ENCODE measurements around the gene CLEC18A.

CLEC18A gene

GRCh38 chr16:69924041-69924775 lies 26.9 kb upstream of the CLEC18A start:
- H3K4me3 Mint-ChIP-seq, result no peak overlapping the region
- no peak overlapping the region for H3K27ac Mint-ChIP-seq
- no peaks in the 10 kb centered on the region for H3K9me3 Mint-ChIP-seq
- peaks cover 89% of the 10 kb centered on the region for H3K36me3 Mint-ChIP-seq (ENCODE audit: low read depth)
- intact Hi-C loops (cut with micrococcal nuclease), result no loop called here
- no peaks in the 10 kb centered on the region for H3K27me3 Mint-ChIP-seq
- no peaks in the 10 kb centered on the region for H3K4me1 Mint-ChIP-seq (ENCODE audit: low read depth)

GRCh38 chr16:69924777-69925191 lies 26.4 kb upstream of the CLEC18A start:
- intact Hi-C loops (cut with micrococcal nuclease), result no loop called here
- H3K9me3 Mint-ChIP-seq, result no peaks in the 10 kb centered on the region
- no peak overlapping the region for H3K4me3 Mint-ChIP-seq
- H3K27me3 Mint-ChIP-seq, result no peaks in the 10 kb centered on the region
- H3K4me1 Mint-ChIP-seq (ENCODE audit: low read depth), result no peaks in the 10 kb centered on the region
- H3K27ac Mint-ChIP-seq, result no peak overlapping the region
- H3K36me3 Mint-ChIP-seq (ENCODE audit: low read depth), result peaks cover 89% of the 10 kb centered on the region

GRCh38 chr16:69925311-69925710 lies 25.8 kb upstream of the CLEC18A start:
- intact Hi-C loops (cut with micrococcal nuclease), result no loop called here
- Mint-ChIP-seq H3K4me3 (no peak overlapping the region), H3K4me1 (ENCODE audit: low read depth) (no peaks in the 10 kb centered on the region), H3K27ac (no peak overlapping the region), H3K27me3 (no peaks in the 10 kb centered on the region), H3K36me3 (ENCODE audit: low read depth) (peaks cover 89% of the 10 kb centered on the region), H3K9me3 (no peaks in the 10 kb centered on the region)

- no peaks in the 10 kb centered on the region for H3K27me3 Mint-ChIP-seq
- no peak overlapping the region for H3K4me3 Mint-ChIP-seq
- no peaks in the 10 kb centered on the region for H3K9me3 Mint-ChIP-seq
- intact Hi-C loops (cut with micrococcal nuclease), result no loop called here
- H3K4me1 Mint-ChIP-seq (ENCODE audit: low read depth), result no peaks in the 10 kb centered on the region
- peaks cover 89% of the 10 kb centered on the region for H3K36me3 Mint-ChIP-seq (ENCODE audit: low read depth)
- H3K27ac Mint-ChIP-seq, result no peak overlapping the region
Observed at GRCh38 chr16:69926241-69926640, 24.9 kb upstream of the CLEC18A start.

- Mint-ChIP-seq H3K36me3 (ENCODE audit: low read depth) (peaks cover 89% of the 10 kb centered on the region), H3K4me1 (ENCODE audit: low read depth) (no peaks in the 10 kb centered on the region), H3K9me3 (no peaks in the 10 kb centered on the region), H3K27me3 (no peaks in the 10 kb centered on the region), H3K4me3 (no peak overlapping the region), H3K27ac (no peak overlapping the region)
- intact Hi-C loops (cut with micrococcal nuclease), result no loop called here
Observed at GRCh38 chr16:69927056-69927757, 23.9 kb upstream of the CLEC18A start.

GRCh38 chr16:69928856-69929400 lies 22.2 kb upstream of the CLEC18A start:
- Mint-ChIP-seq H3K4me1 (ENCODE audit: low read depth) (no peaks in the 10 kb centered on the region), H3K9me3 (no peaks in the 10 kb centered on the region), H3K27ac (no peak overlapping the region), H3K27me3 (no peaks in the 10 kb centered on the region), H3K4me3 (no peak overlapping the region), H3K36me3 (ENCODE audit: low read depth) (peaks cover 92% of the 10 kb centered on the region)
- intact Hi-C loops (cut with micrococcal nuclease), result no loop called here

GRCh38 chr16:69929480-69929879 lies 21.7 kb upstream of the CLEC18A start:
- Mint-ChIP-seq H3K36me3 (ENCODE audit: low read depth) (peaks cover 94% of the 10 kb centered on the region), H3K27ac (no peak overlapping the region), H3K4me1 (ENCODE audit: low read depth) (no peaks in the 10 kb centered on the region), H3K4me3 (no peak overlapping the region), H3K27me3 (no peaks in the 10 kb centered on the region), H3K9me3 (no peaks in the 10 kb centered on the region)
- intact Hi-C loops (cut with micrococcal nuclease), result no loop called here

- H3K4me3 Mint-ChIP-seq, result no peak overlapping the region
- H3K27ac Mint-ChIP-seq, result no peak overlapping the region
- no peaks in the 10 kb centered on the region for H3K4me1 Mint-ChIP-seq (ENCODE audit: low read depth)
- intact Hi-C loops (cut with micrococcal nuclease), result loop anchor here (10.0 kb wide), 1 partner anchor 135 kb away; no protein-coding TSS in a partner anchor
- H3K9me3 Mint-ChIP-seq, result no peaks in the 10 kb centered on the region
- H3K36me3 Mint-ChIP-seq (ENCODE audit: low read depth), result peaks cover 94% of the 10 kb centered on the region
- H3K27me3 Mint-ChIP-seq, result no peaks in the 10 kb centered on the region
Observed at GRCh38 chr16:69930117-69930776, 20.9 kb upstream of the CLEC18A start.

GRCh38 chr16:69931631-69932030 lies 19.5 kb upstream of the CLEC18A start:
- intact Hi-C loops (cut with micrococcal nuclease), result loop anchor here (10.0 kb wide), 1 partner anchor 137 kb away; no protein-coding TSS in a partner anchor

GRCh38 chr16:69932228-69932627 lies 18.9 kb upstream of the CLEC18A start:
- peaks cover 94% of the 10 kb centered on the region for H3K36me3 Mint-ChIP-seq (ENCODE audit: low read depth)
- intact Hi-C loops (cut with micrococcal nuclease), result loop anchor here (10.0 kb wide), 1 partner anchor 137 kb away; no protein-coding TSS in a partner anchor

More at GRCh38 chr16:69931631-69932030, 19.5 kb upstream of the CLEC18A start:
- Mint-ChIP-seq H3K27me3 (no peaks in the 10 kb centered on the region), H3K36me3 (ENCODE audit: low read depth) (peaks cover 94% of the 10 kb centered on the region), H3K4me1 (ENCODE audit: low read depth) (no peaks in the 10 kb centered on the region), H3K4me3 (no peak overlapping the region), H3K27ac (no peak overlapping the region), H3K9me3 (no peaks in the 10 kb centered on the region)

GRCh38 chr16:69932691-69933392 lies 18.3 kb upstream of the CLEC18A start:
- no peaks in the 10 kb centered on the region for H3K9me3 Mint-ChIP-seq
- intact Hi-C loops (cut with micrococcal nuclease), result loop anchor here (10.0 kb wide), 1 partner anchor 138 kb away; no protein-coding TSS in a partner anchor
- no peaks in the 10 kb centered on the region for H3K4me1 Mint-ChIP-seq (ENCODE audit: low read depth)
- H3K36me3 Mint-ChIP-seq (ENCODE audit: low read depth), result peaks cover 99% of the 10 kb centered on the region
- no peaks in the 10 kb centered on the region for H3K27me3 Mint-ChIP-seq
- no peak overlapping the region for H3K4me3 Mint-ChIP-seq
- H3K27ac Mint-ChIP-seq, result no peak overlapping the region

More at GRCh38 chr16:69932228-69932627, 18.9 kb upstream of the CLEC18A start:
- H3K4me3 Mint-ChIP-seq, result no peak overlapping the region
- no peak overlapping the region for H3K27ac Mint-ChIP-seq
- no peaks in the 10 kb centered on the region for H3K4me1 Mint-ChIP-seq (ENCODE audit: low read depth)
- H3K27me3 Mint-ChIP-seq, result no peaks in the 10 kb centered on the region
- no peaks in the 10 kb centered on the region for H3K9me3 Mint-ChIP-seq

GRCh38 chr16:69934044-69934443 lies 17.1 kb upstream of the CLEC18A start:
- Mint-ChIP-seq H3K36me3 (ENCODE audit: low read depth) (peaks cover 100% of the 10 kb centered on the region), H3K9me3 (no peaks in the 10 kb centered on the region), H3K4me3 (no peak overlapping the region), H3K27me3 (no peaks in the 10 kb centered on the region), H3K4me1 (ENCODE audit: low read depth) (no peaks in the 10 kb centered on the region), H3K27ac (no peak overlapping the region)
- intact Hi-C loops (cut with micrococcal nuclease), result loop anchor here (10.0 kb wide), 1 partner anchor 139 kb away; no protein-coding TSS in a partner anchor

GRCh38 chr16:69934751-69935150 lies 16.4 kb upstream of the CLEC18A start:
- Mint-ChIP-seq H3K36me3 (ENCODE audit: low read depth) (peaks cover 100% of the 10 kb centered on the region), H3K27ac (no peak overlapping the region), H3K4me3 (no peak overlapping the region), H3K9me3 (no peaks in the 10 kb centered on the region), H3K4me1 (ENCODE audit: low read depth) (no peaks in the 10 kb centered on the region), H3K27me3 (no peaks in the 10 kb centered on the region)
- intact Hi-C loops (cut with micrococcal nuclease), result loop anchor here (10.0 kb wide), 1 partner anchor 140 kb away; no protein-coding TSS in a partner anchor

Measured in dendritic cell treated with granulocyte-macrophage colony-stimulating factor and Interleukin-4, amounts not matched to agents 40 ng/mL and 50 ng/mL, for 4 days (primary cell).